Left colon (tissue), 2 donors: Measurements from ENCODE around the gene DBH. TPM values are rescaled to one million over a fixed set of nuclear protein-coding genes. Genes with fewer than 3 reads are reported as not detected.
"Not testable (repeated sequence)": the region's sequence is repeated elsewhere in the genome, so short reads cannot be mapped to it uniquely, and the experiment has no call there.

Experiments used
- ATAC-seq: fragments of 200-7000 bp; cut with Tn5 transposase; one replicate; pipeline ENCODE4 v1.9.1; 2020; ENCODE audit warnings: mild to moderate bottlenecking, moderate library complexity
- DNase-seq, 2 donors: peaks; one replicate each; pipeline ENCODE4 v3.0.0-alpha.2; 2020
- intact Hi-C, 2 donors: fragments of 100-400 bp; cut with DNase I in 1 of 2; cut with micrococcal nuclease in 1 of 2; formaldehyde crosslinking; loops; one replicate each; pipeline versions ENCODE4 v1.11.2 to v1.14.0; 2022; cut with DNase I, micrococcal nuclease
- total RNA-seq, 2 donors: library from RNA; stranded (reverse); fragmentation: NEBNext Ultra II Directional; extraction: Animal tissue kit (Norgen Biotek cat#: 25700); gene quantifications; one replicate each; pipeline ENCODE4 v1.2.1, GENCODE V29; 2021
- donor health status: DM: no; HTN: no; CAD: no.
- donor health status: DM: yes; HTN: yes; CAD: no.

The DBH gene
- total RNA-seq, 2 donors from 2014 or later = not detected

- intact Hi-C loops = no loop called here
- ATAC-seq = no peak
- DNase-seq = no peak
These were observed 19.3 kb upstream of the DBH start for GRCh38 chr9:133616643-133617405.

DNA sequence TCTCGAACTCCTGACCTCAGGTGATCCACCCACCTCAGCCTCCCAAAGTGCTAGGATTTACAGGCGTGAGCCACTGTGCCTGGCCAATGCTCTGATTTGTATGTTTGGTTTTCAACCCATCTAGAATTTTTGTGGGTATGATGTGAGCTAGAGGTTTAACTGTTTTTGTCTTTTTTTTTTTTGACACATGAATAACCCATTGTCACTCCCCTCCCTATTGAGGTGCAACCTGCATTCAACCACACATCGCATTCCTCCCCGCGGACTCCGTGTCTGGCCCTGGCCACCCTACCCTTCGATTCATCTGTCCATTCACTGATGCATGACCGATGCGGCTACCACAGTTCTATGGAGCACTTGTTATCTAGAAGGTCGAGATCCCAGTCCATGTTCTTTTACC is 17.4 kb upstream of the DBH start:
- no peak for DNase-seq
- no peak for ATAC-seq
- intact Hi-C loops = no loop called here

GRCh38 chr9:133619791-133620190 is 16.4 kb upstream of the DBH start:
- ATAC-seq (no peak), DNase-seq (peak in 1 of 2 donors; percentile 20)
- intact Hi-C loops = no loop called here

GRCh38 chr9:133621725-133622267 is 14.4 kb upstream of the DBH start:
- ATAC-seq (no peak), DNase-seq (no peak)
- intact Hi-C loops = no loop called here

- intact Hi-C loops = no loop called here
- ATAC-seq = no peak
- no peak for DNase-seq
These were observed 13.6 kb upstream of the DBH start for GRCh38 chr9:133622555-133622954.

DNA sequence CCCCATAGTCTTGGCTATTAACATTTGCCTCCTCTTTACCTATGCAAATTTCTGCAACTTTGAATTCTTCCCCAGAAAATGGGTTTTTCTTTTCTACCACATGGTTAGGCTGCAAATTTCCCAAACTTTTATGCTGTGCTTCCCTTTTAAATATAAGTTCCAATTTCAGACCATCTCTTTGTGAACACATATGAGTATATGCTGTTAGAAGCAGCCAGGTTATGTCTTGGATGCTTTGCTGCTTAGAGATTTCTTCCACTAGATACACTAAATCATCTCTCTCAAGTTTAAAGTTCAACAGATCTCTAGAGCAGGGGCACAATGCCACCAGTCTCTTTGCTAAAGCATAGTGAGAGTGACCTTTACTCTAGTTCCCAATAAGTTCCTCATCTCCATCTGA is 10.2 kb upstream of the DBH start:
- ATAC-seq, intact Hi-C loops: not testable (repeated sequence)

DNA sequence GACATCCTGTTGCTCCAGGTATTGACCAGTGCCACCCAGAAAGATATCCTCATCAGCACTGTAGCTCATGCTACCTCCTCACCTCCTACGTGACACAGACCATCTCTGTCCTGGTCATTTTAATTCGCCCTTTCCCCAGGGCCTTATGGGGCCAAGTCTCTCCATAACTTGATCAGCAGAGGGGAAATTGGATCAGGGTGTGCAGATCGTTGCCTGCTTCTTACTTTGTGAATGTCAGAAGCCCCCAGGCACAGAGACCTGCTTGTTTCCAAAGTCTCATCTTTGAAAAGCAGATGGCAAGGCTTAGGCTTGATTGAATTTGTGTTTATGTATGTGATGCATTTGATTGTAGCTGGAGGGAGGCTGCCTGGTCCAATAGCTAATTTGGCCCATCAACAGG is 8.8 kb upstream of the DBH start:
- ATAC-seq = no peak
- intact Hi-C loops = no loop called here

More for the DNA sequence above, 10.2 kb upstream of the DBH start:
- not testable (repeated sequence) for DNase-seq

DNA sequence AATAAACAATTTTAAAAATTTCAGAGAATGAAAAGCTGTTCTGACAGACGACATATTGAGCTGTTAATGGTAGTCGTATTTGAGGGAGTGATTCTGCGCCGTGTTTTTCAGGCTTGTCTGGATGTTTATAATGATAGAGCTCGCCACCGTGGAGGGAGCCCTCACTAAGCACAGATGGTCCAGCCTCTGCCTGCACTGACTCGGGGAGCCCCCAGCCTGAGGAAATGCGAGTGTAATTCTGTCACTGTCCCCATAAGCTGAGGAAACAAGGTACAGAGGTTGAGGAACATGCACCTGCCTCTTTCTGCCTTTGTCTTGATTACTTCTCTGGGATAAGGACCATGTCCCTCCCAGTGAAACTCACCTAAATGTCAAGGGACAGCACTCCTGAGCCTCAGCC is 7.4 kb upstream of the DBH start:
- intact Hi-C loops = no loop called here
- no peak for DNase-seq
- ATAC-seq = no peak

More for the DNA sequence above, 8.8 kb upstream of the DBH start:
- no peak for DNase-seq

GRCh38 chr9:133629221-133630110 is 6.7 kb upstream of the DBH start:
- ATAC-seq (no peak), DNase-seq (no peak)
- intact Hi-C loops = no loop called here

GRCh38 chr9:133631111-133631510 is 5.1 kb upstream of the DBH start:
- DNase-seq (no peak), ATAC-seq (no peak)
- intact Hi-C loops = no loop called here

DNA sequence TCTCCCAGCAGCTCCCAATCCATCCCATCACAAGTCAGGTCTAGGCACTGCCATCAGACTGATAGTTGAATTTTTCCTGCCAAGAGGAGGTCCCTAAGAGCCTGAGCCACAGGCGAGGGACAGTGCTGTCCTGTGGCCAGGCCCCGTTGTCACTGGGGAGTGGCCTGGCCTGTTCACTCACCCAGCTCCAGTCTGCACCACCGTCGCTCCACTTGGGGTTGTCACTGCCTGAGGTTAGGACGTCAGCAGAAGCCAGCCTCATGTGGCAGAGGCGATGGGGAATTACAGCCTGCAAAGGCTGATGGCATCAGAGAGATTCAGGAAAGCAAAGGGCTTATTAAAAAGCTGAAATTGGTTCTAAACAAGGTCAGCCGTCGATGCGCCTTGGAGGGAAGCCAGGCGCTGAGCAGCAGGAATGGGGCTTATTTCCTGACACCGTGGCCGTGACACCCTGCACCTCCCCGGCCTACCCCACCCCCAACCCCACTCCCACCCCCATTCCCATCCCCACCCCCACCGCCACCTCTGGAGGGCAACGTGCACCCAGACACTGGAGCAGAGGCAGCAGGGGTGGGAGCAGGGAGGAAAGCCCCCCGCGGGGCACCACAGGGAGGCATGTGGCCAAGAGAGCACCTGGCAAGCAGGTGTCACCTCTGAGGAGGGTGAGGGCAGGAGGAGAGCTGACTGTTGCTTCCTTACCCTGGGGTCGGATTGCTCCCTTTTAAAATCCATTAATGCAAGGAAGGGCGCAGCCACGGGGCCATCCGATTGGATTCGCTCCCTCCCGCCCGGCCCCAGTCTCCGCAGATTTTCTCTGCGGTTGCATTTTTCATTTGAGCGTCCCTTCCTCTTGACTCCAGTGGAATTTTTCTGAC is 3.1 kb upstream of the DBH start:
- intact Hi-C loops = no loop called here
- ATAC-seq (no peak), DNase-seq (no peak)

DNA sequence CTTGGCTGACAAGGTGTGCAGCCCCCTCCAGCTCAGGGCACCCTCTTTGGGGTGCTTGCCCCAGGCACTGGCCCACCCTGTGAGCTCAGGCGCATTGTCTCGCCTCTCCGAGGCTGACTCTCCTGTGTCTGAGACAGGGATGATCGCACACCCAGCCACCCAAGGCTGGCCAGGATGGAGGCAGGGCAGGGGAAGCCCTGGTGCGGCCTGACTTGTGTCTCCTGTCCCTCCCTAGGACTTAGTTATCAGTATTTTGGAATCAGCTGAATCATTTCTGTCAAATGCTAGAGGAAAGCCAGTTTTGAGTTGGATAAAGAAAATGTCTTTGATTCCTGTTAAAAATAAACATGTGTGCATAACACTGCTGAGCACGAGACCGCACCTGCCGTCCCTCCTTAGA is 2.5 kb upstream of the DBH start:
- DNase-seq = no peak
- intact Hi-C loops = no loop called here
- no peak for ATAC-seq

DNA sequence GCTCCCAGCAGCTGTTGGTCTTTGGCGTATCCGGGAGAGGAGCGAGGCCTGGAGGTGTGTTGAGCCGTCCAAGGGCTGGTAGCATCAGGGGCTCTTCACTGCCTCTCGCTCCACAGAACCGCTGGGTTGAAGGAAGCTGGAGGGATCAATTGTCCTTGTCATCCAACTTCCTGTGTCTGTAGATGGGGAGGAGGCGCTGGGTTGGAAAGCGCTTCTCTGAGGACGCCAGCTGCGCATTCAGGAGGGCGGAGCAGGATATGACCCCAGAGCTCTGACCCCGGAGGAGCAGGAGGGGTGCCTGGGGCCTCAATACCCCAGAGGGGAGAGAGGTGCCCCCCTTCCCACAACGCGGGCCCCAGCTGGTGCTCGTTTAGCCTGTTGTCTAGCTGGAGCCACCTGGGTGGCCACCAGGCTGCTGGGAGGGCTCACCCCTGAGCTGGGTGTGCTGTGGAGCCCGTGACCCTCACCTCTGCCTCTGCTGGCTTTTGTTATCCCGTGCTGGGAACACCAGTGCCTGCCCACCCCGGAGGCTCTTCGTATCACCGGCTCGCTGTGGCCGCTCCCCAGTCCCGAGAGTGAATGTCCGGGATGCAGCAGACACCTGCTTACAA is 2.0 kb upstream of the DBH start:
- ATAC-seq = no peak
- intact Hi-C loops = no loop called here

GRCh38 chr9:133635098-133635497 is 1.1 kb upstream of the DBH start:
- intact Hi-C loops = no loop called here
- ATAC-seq (no peak), DNase-seq (no peak)

More for the DNA sequence above, 2.0 kb upstream of the DBH start:
- DNase-seq = no peak

DNA sequence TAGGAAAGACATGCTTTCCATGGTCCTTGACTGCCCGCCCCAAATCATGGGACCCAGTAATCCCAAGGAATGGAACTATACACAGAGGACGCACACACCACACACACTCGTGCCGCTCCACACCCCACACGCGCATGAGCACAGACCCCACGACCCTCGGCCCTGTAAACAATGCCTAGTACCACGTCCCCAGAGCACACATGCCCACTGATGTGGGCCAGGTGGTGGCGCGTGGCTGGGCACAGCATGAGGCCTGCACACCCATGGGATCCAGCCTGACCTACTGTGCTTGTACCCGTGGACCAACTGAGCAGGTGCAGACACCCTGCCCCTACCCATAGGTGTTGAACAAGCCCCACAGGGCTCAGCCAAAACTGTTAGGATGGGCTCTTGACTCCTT is 739 bp downstream of the DBH start:
- intact Hi-C loops = no loop called here
- DNase-seq (no peak), ATAC-seq (no peak)

GRCh38 chr9:133637451-133638055 is 1.4 kb downstream of the DBH start:
- intact Hi-C loops = no loop called here
- ATAC-seq (no peak), DNase-seq (no peak)

DNA sequence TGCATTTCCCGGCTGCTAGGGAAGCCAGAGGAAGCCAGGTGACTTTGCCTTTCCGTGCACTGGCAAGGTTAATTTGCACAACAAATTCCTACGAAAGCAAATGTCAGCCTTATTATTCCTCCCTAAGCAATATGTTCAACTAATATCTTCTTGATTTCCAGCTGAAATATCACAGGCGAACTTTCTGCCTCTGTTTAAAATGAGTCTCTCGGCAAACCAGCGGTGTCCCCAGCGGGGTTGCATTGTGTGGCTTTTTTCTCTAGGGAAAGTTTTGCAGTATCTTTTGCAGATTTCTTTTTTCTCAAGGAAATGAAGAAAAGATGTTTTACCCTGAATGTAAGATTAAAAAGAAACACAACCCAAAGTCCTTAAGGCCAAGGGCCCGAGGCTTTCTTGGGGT is 1.9 kb downstream of the DBH start:
- DNase-seq (no peak), ATAC-seq (no peak)
- intact Hi-C loops = no loop called here

GRCh38 chr9:133638711-133639110 is 2.5 kb downstream of the DBH start:
- intact Hi-C loops = no loop called here
- no peak for DNase-seq
- no peak for ATAC-seq
